WI38 (cell line): ENCODE results near the gene CD300LG.
"Not testable (repeated sequence)": the region's sequence is repeated elsewhere in the genome, so short reads cannot be mapped to it uniquely, and the experiment has no call there.

Experiments
- H3K4me3 ChIP-seq: 2 replicates; pipeline ENCODE4 v1.5.1; 2011; ENCODE audit warnings: low read depth, mild to moderate bottlenecking, control low read depth, low read length
- CTCF ChIP-seq: IDR thresholded peaks from 2 replicates; pipeline ENCODE4 v1.5.1; 2012; ENCODE audit warnings: low read depth, mild to moderate bottlenecking, control low read depth, low read length

CD300LG gene

GRCh38 chr17:43832976-43833829, 13.8 kb upstream of the CD300LG start, which contains the start of gene MPP3:
TSS of gene MPP3 (minus strand) at chr17:43833146. CDS start at chr17:43831906, 1,240 bp downstream.
- no peak for TF ChIP-seq CTCF
- H3K4me3 ChIP-seq, result peak within 1 kb of the TSS; percentile 66

GRCh38 chr17:43834106-43834505, 12.9 kb upstream of the CD300LG start:
- no peak overlapping the region for H3K4me3 ChIP-seq
- TF ChIP-seq CTCF, result no peak

- TF ChIP-seq CTCF, result no peak
- no peak overlapping the region for H3K4me3 ChIP-seq
These were observed 7.3 kb upstream of the CD300LG start for GRCh38 chr17:43839670-43840108.

- H3K4me3 ChIP-seq, result no peak overlapping the region
- no peak for TF ChIP-seq CTCF
These were observed 6.2 kb upstream of the CD300LG start for GRCh38 chr17:43840814-43841213.

GRCh38 chr17:43841282-43841681, 5.7 kb upstream of the CD300LG start:
- TF ChIP-seq CTCF, result no peak
- no peak overlapping the region for H3K4me3 ChIP-seq

GRCh38 chr17:43842091-43842974, 4.6 kb upstream of the CD300LG start:
- H3K4me3 ChIP-seq, result not testable (repeated sequence)

GRCh38 chr17:43842975-43843325, 4.0 kb upstream of the CD300LG start:
- H3K4me3 ChIP-seq, result no peak overlapping the region
- TF ChIP-seq CTCF, result no peak
